GM18870 (cell line): Measurements from ENCODE around the gene MAD1L1.

Experiments
- ATAC-seq: cut with Tn5 transposase; IDR thresholded peaks from one replicate; pipeline ENCODE4 v1.9.1; 2021; ENCODE audit warnings: moderate library complexity; ENCODE audit not compliant: unreplicated experiment

Gene MAD1L1

DNA sequence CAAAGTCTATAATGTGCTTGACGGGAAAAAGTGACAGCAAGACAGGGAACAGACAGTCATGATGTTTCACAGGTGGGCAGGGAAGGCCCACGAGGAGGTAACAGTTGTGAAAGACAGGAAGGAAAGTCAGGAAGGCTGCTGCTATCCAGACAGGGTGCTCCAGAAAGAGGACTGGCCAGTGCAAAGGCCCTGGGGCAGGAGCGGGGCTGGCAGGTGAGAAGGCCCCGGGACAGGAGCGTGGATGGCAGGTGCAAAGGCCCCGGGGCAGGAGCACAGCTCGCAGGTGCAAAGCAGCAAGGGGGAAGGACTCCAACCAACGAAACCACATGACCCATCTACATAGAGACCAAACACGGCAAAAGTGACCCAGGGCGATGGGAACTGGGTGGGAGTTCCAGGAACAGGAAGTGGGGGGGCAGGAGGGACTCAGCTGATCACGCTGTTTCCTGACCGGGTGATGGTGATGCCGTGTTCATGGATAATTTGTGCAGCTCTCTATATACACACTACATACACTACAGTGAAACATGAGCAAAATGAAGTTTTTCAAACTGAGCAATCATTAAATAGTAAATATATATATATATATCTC is 138.2 kb downstream of the MAD1L1 start:
- ATAC-seq = no peak

DNA sequence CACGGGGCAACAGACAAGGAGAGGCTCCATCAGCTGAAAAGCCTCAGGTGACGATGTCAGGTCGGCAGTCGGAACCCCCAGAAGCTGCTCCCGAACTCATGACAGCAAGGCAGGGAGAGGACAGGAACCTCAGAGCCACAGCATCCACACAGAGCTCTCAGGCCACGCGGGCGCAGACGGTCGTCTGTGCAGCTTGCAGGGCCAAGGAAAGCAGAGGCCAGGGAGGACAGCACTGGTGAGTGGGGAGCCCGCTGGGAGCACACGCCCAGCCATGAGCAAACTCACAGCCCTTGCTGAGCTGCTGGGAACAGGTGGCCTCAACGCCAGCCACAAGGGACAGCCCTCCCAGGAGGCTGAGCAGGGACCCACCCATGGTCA is 138.9 kb downstream of the MAD1L1 start:
- no peak for ATAC-seq

DNA sequence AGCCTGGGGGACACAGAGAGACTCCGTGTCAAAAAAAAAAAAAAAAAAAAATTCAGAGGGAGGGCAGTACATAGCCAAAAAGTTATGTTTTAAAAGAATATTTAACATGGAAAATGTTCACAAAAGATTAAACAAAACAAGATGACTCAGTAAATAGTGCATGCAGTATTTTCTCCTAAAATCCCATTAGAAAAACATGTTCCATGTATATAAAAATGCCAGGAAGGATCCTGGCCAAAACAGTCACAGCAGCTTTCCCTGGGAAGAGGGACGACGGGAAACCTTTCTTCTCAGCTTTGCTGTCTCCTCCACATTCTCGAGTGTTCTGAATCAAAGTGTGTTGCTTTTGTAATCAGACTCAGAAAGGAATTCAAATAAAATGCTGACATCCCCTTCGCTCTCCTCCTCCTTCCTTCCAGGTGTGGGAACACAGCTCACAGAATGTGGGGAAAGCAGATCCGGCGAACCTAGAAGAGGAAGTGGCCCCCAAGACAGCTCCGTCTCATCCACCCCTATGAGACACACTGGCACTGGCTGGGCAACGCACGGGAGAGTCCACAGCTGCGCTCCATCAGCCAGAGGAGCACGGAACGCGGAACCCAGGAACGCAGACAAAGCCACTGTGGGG is 139.4 kb downstream of the MAD1L1 start:
- ATAC-seq = no peak

DNA sequence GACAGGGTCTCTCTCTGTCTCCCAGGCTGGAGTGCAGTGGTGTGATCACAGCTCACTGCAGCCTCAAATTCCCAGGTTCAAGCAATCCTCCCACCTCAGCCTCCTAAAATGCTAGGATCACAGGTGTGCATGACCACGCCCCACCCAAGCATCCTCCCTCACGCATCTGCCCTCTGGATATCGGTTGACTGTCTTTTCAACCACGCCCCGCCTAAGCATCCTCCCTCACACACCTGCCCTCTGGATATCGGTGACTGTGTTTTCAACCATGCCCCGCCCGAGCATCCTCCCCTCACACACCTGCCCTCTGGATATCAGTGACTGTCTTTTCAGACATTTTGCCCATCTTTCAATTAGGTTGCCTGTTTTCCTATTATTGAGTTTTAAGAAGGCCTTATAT is 140.5 kb downstream of the MAD1L1 start:
- ATAC-seq = no peak

- ATAC-seq = no peak
These were observed 141.9 kb downstream of the MAD1L1 start for GRCh38 chr7:2090526-2091520.

- no peak for ATAC-seq
These were observed 143.9 kb downstream of the MAD1L1 start for GRCh38 chr7:2088801-2089200.

DNA sequence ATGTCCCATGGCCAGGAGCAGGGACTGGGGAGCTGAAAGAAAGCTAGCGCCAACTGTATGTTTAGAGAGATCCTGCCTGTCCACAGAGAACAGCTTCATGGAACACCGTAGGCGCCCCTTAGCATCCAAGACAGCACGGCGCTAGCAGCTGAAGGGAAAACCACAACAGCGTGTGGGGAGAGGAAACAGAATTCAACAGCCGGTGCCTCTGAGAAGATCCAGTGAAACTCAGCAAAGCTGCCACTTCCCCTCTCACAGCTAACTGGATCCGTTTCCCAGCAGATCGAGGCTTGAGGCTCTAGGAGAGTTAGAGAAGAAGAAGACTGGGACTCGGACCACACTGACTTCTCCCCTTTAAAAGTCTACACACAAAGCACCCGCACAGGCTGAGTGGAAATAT is 145.0 kb downstream of the MAD1L1 start:
- no peak for ATAC-seq

- ATAC-seq = no peak
These were observed 146.5 kb downstream of the MAD1L1 start for GRCh38 chr7:2086229-2086628.

DNA sequence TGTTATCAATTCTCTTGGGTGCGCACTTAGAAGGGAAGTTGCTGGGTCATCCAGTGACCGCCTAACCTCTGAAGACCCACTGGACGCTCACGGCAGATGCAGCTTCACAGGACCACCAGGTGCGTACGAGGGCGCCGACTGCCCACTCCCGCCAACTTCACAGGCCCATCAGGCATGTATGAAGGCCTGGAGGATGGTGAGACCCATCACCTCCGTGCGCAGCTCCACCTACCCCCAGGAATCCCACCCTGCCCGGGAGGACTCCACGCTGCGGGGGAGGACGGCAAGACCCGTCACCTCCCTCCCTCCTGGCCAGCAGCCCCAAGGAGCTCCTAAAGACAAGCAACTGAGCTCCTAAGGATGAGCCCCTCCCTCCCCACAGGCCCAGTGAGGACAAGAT is 146.9 kb downstream of the MAD1L1 start:
- no peak for ATAC-seq

DNA sequence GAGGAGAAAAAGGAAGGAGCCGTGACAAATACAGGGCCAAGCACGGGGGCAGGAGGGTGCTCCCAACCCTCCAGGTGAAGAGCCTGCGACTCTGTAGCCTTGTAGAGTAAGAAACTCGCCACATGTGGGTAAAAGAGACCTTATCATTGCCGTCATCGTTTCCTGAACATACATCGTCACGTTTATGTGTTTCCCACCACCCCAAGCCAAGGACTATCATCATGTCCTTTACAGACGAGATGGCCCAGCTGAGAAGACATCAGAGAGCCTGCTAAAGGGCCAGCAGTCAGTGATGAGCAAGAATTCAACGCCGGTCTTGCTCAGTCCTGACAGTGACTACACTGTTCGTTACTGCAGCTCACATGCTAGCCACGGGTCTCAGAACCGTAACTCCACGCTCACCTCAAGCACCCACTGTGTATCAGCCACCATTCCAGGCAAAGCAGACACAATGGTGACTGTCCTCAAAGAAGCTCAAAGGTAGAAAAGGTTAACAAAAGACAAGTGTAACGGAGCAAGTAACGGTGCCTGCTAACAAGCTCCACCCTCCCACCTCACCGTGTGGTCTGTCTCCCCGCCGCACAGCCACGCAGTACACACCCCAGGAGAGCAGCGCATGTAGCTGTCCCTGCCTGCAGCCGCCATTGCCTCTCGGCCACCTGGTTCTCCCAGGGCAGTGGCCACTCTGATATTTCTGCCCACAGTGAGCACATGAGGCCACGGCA is 147.8 kb downstream of the MAD1L1 start:
- ATAC-seq = no peak

- ATAC-seq = no peak
These were observed 148.4 kb downstream of the MAD1L1 start for GRCh38 chr7:2084331-2084730.

DNA sequence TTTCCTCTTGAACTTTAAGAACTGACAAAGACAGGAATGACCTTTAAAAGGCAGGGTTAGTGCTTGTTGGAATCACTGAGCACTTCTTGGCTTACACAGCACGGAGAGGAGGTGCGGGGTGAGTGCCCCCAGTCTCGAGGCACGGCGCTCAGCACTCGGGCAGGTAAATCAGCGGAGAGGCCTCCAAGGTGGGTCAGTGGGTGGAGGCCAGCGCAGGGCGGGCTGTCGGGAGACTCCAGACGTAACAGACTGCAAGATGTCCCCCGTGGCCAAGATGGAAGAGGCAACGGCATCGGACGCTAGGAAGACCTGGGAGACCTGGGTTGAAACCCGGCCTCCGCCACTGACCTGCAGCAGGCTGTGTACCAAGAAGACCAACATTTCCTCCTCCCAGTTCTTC is 149.4 kb downstream of the MAD1L1 start:
- no peak for ATAC-seq

- no peak for ATAC-seq
These were observed 150.4 kb downstream of the MAD1L1 start for GRCh38 chr7:2082139-2082998.

DNA sequence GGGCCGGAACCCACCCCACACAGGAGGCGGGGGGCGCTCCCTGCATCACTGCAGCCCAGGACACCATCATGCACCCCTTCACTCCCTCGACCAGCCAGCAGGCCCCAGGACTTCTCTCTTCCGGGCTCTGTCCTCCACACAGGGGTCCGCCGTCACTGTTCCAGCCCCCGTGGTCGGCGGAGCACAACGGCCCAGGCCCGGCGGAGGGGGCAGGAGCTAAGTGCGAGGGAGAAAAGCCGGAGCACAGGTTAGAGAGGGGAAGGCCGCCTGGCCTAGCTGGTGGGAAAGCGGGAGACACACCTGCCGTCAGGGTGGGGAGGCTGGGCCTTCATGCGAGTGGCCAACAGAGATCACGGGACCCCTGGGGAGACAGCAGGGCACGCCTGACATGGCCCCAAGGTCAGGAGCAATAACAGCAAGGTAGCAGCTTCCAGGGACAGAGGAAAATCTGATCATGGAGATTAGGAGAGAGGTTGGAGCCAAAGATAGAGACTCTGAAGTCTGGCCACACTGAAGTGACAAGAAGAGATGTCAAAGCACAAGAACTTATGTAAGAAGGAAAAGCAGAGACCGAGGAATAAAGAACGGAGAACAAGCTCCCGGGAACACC is 151.1 kb downstream of the MAD1L1 start:
- ATAC-seq = no peak

DNA sequence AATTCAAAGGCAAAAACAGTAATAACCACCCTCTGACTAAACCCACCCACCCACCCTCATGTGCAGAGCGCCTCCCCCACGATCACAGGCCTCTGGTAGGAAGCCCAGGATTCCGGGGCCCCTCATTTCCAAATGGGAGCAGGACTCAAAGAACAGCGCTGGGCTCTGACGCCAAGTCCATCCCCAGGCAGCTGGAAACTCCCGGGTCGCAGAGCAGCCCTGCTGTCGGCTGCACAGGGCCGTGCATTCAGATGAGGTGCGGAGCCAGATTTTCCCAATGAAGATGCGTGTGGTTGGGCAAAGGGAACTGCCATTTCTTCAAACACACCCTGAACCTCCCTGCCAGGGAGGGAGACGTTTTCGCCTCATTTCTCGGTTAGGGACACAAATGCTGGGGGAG is 152.3 kb downstream of the MAD1L1 start:
- no peak for ATAC-seq

DNA sequence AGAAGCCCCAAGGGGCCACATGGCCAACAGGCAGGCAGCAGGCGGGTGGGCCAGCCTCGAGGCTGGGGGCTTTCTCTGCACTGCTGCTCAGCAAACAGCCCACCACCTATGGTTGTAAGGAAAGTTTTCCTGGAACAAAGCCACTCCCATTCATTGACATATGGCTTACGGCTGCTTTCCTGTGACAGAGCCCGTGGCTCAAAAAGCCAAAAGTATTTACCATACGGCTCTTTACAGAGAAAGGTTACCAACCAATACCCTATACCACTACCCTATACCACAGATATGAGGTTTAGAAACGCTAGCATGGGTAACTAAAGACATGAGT is 152.7 kb downstream of the MAD1L1 start:
- no peak for ATAC-seq

- ATAC-seq = no peak
These were observed 153.2 kb downstream of the MAD1L1 start for GRCh38 chr7:2079332-2080059.

- ATAC-seq = no peak
These were observed 153.8 kb downstream of the MAD1L1 start for GRCh38 chr7:2078899-2079298.

DNA sequence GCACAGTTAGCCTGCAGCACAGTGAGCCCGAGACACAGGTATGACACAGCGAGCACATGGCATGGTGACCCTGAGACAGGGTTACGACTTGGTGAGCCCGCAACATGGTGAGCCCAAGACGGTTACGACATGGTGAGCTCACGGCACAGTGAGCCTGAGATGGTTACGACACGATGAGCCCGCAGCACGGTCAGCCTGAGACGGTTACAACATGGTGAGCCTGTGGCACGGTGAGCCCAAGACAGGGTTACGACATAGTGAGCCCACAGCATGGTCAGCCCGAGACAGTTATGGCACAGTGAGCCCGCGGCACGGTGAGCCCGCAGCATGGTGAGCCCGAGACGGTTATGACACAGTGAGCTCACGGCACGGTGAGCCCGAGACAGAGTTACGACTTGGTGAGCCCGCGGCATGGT is 156.1 kb downstream of the MAD1L1 start:
- no peak for ATAC-seq
